ENCODE data around the gene RETREG2. TPM values are rescaled to one million over a fixed set of nuclear protein-coding genes. Genes with fewer than 3 reads are reported as not detected.

Gene RETREG2
- total and polyA plus RNA-seq, 2 of the 8 experiments (the other 6 are each of a cell fraction or from before 2014, with no cell fraction given) = 51.3 to 67.4 TPM

DNA sequence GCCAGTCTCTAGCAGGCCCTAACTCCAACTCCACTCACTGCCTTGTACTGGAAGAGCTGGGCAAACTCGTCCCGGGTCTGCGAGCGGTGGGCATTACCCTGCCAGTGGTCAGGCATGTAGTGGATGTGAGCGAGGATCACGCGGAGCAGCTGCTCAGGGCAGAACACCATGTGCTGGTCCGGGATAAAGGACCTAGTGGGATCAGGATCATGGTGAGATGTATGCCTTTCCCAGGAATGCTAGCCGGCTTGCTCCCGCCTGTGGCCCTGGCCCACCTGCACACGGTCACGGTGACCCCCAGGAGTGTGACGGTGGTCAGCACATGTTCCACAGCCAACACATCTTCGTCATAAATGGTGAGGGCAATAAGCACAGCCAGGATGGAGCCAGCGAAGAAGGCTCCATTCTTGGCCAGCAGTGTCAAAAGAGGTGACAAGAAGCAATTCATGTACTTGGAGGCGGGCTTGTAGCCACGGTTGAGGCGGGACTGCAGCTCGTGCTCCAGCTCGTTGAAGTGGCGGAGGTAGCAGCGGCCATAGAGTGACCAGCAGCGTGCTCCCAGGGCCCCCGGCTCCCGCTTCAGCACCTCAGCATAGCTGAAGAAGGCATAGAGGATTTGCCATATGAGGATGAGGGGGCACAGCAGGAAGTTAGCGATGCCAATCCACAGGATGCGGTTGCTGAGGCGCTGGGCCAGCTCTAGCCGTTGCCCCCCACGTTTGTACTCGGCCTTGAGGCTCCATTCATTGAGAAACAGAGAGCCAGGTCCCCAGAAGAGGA lies 45.9 kb downstream of the RETREG2 start:
- no peak overlapping the region for H4K5ac ChIP-seq (ENCODE audit: insufficient read length, low read depth, low read length)
- no peak overlapping the region for H3K9ac ChIP-seq (replicated peaks in 1 of 4; ENCODE audit: extremely low read depth in 1 of 4, low read depth in 3 of 4, low read length in 3 of 4)
- peaks cover 10 to 49% (median 35%) of the 10 kb centered on the region in 4 experiments; a peak in 6 of 8 replicates for H3K36me3 ChIP-seq (ENCODE audit: control insufficient read depth in 2 of 4, insufficient read depth in 4 of 4, low read length in 3 of 4)
- no peak overlapping the region for H3K4me2 ChIP-seq (ENCODE audit: insufficient read depth in 1 of 2, low read depth in 2 of 2, low read length in 2 of 2)
- H3K79me2 ChIP-seq (ENCODE audit: control insufficient read depth in 1 of 2, insufficient read depth in 2 of 2, low read length in 2 of 2) = peaks cover 0 to 9% of the 10 kb centered on the region in 2 experiments; a peak in 2 of 4 replicates
- H3K4ac ChIP-seq (replicated peaks; ENCODE audit: insufficient read length, low read depth, low read length) = no peak overlapping the region
- H2AK5ac ChIP-seq (ENCODE audit: low read depth, low read length) = no peak overlapping the region
- no peak overlapping the region for H2BK5ac ChIP-seq (ENCODE audit: low read depth, low read length)
- no peak overlapping the region for H2AFZ ChIP-seq (ENCODE audit: low read length)
- DNase-seq (ENCODE audit: low read depth in 1 of 2, low spot score in 2 of 2) (no peak), FAIRE-seq (no peak)
- POLR2A ChIA-PET (ENCODE audit: partially characterized antibody) = interaction anchor here (0.8 to 14.0 kb wide), 6 partner anchors 11 to 24 kb away, joined by 3 to 190 read pairs (median 4); partner anchors contain the start of genes GLB1L, STK16, TUBA4A and TUBA4B
- peaks cover 7% of the 10 kb centered on the region; the same call in 1 of the 2 replicates for H3K23me2 ChIP-seq (ENCODE audit: low read depth, low read length)
- H3K18ac ChIP-seq (ENCODE audit: extremely low read depth, low read length) = no peak overlapping the region
- H2BK20ac ChIP-seq (ENCODE audit: low read length) = no peak overlapping the region
- no peak overlapping the region for H3K14ac ChIP-seq (ENCODE audit: insufficient read length)
- no peak overlapping the region for H2BK15ac ChIP-seq (ENCODE audit: low read length)
- no peaks in the 10 kb centered on the region for H3K9me3 ChIP-seq (ENCODE audit: insufficient read depth in 2 of 2, low read depth in 1 of 2, low read length in 1 of 2)
- H3K4me3 ChIP-seq (ENCODE audit: extremely low read depth in 1 of 4, insufficient read depth in 2 of 4, low read depth in 3 of 4, low read length in 4 of 4) = no peak overlapping the region
- no peak overlapping the region; the same call in 1 of the 2 replicates for H4K8ac ChIP-seq (ENCODE audit: extremely low read depth, insufficient read depth, low read length)
- no peak overlapping the region for H3K27ac ChIP-seq (ENCODE audit: low read depth, low read length)
- no peak overlapping the region for H2BK12ac ChIP-seq (ENCODE audit: low read depth, low read length)
- peaks cover 0 to 13% (median 9%) of the 10 kb centered on the region in 4 experiments; a peak in 5 of 7 replicates for H3K4me1 ChIP-seq (replicated peaks in 1 of 4; ENCODE audit: control insufficient read depth in 3 of 4, insufficient read depth in 4 of 4, low read length in 3 of 4)
- H4K91ac ChIP-seq (replicated peaks; ENCODE audit: insufficient read length, low read length) = no peak overlapping the region
- CTCF ChIA-PET (ENCODE audit: partially characterized antibody) = interaction anchor here (0.6 to 1.2 kb wide), 3 partner anchors 69 to 75 kb away, joined by 3 to 7 read pairs (median 4); no protein-coding TSS in a partner anchor
- H3K27me3 ChIP-seq (replicated peaks in 1 of 4; ENCODE audit: control insufficient read depth in 3 of 4, extremely low read depth in 1 of 4, insufficient read depth in 3 of 4, low read length in 3 of 4) = no peaks in the 10 kb centered on the region; a peak in 2 of 7 replicates
- no peak overlapping the region for H2BK120ac ChIP-seq (replicated peaks; ENCODE audit: low read depth, low read length)
- H4K20me1 ChIP-seq (replicated peaks in 1 of 2; ENCODE audit: control insufficient read depth in 1 of 2, insufficient read depth in 2 of 2, low read length in 2 of 2) = peaks cover 0 to 7% of the 10 kb centered on the region in 2 experiments
- no peaks in the 10 kb centered on the region; the same call in 1 of the 2 replicates for H3K79me1 ChIP-seq (ENCODE audit: low read depth, low read length)
- no peak overlapping the region for H3K56ac ChIP-seq (replicated peaks; ENCODE audit: insufficient read length, low read depth, low read length)
- no peak overlapping the region for H3K23ac ChIP-seq (ENCODE audit: insufficient read length)
- WGBS, 2 experiments (ENCODE audit: extremely low coverage in 1 of 2, insufficient coverage in 1 of 2, insufficient read length in 1 of 2, insufficient replicate concordance in 2 of 2, low coverage in 1 of 2, low lambda C conversion rate in 2 of 2, missing lambda C conversion rate in 1 of 2) = 95% methylated on average over 31 of the region's 31 CpGs; no CpG with 5 or more reads in 1 of the 2 experiments
- TF ChIP-seq, protein P1, sequence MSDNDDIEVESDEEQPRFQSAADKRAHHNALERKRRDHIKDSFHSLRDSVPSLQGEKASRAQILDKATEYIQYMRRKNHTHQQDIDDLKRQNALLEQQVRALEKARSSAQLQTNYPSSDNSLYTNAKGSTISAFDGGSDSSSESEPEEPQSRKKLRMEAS (IDR thresholded peaks at IDR 0.05) = no peak
- no peak for TF ChIP-seq CBX5 (IDR thresholded peaks at IDR 0.05; ENCODE audit: low read depth, low read length)
- no peak for TF ChIP-seq ZNF274 (IDR thresholded peaks at IDR 0.05; ENCODE audit: borderline replicate concordance, extremely low read depth, low read length)
- no peak for TF ChIP-seq FOSL1 (IDR thresholded peaks at IDR 0.05; ENCODE audit: insufficient read depth, low read depth, low read length)
- no peak for TF ChIP-seq SRF (IDR thresholded peaks at IDR 0.05; ENCODE audit: low read depth, low read length)
- TF ChIP-seq, protein P2, sequence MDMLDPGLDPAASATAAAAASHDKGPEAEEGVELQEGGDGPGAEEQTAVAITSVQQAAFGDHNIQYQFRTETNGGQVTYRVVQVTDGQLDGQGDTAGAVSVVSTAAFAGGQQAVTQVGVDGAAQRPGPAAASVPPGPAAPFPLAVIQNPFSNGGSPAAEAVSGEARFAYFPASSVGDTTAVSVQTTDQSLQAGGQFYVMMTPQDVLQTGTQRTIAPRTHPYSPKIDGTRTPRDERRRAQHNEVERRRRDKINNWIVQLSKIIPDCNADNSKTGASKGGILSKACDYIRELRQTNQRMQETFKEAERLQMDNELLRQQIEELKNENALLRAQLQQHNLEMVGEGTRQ (IDR thresholded peaks at IDR 0.05; ENCODE audit: low read length) = no peak
- TF ChIP-seq GABPA (IDR thresholded peaks at IDR 0.05; ENCODE audit: borderline replicate concordance, insufficient read depth, low read length) = no peak
- no peak for TF ChIP-seq ASH2L (IDR thresholded peaks at IDR 0.05; ENCODE audit: low read length)
- TF ChIP-seq BCL11A (IDR thresholded peaks at IDR 0.05; ENCODE audit: low read depth in 2 of 2, low read length in 2 of 2) = no peak
- no peak for TF ChIP-seq EP300 (IDR thresholded peaks at IDR 0.05; ENCODE audit: borderline replicate concordance in 1 of 2, low read depth in 2 of 2, low read length in 2 of 2)

Measured in H1 (cell line).